ENCODE data around the gene SSU72. TPM values are rescaled to one million over a fixed set of nuclear protein-coding genes. Genes with fewer than 3 reads are reported as not detected.
"Not testable (repeated sequence)": the region's sequence is repeated elsewhere in the genome, so short reads cannot be mapped to it uniquely, and the experiment has no call there.

SSU72 gene
- polyA plus RNA-seq, 1 donor (not counting 4 experiments of a cell fraction or from before 2014, with no cell fraction given), result 79.7 TPM

- H4K20me1 ChIP-seq (ENCODE audit: control insufficient read depth, extremely low read depth, insufficient read depth, low read length), result no peaks in the 10 kb centered on the region
- TF ChIP-seq EZH2 (IDR thresholded peaks at IDR 0.05; ENCODE audit: low read length), result no peak
- no peak for TF ChIP-seq CTCF (optimal IDR thresholded peaks at IDR 0.05 in 1 of 3, IDR thresholded peaks at IDR 0.05 in 1 of 3, conservative IDR thresholded peaks at IDR 0.05 in 1 of 3; ENCODE audit: extremely low read depth in 1 of 3, insufficient read depth in 2 of 3, low read length in 3 of 3)
- H3K79me2 ChIP-seq (ENCODE audit: control insufficient read depth, insufficient read depth, low read length), result peaks cover 3% of the 10 kb centered on the region
- FAIRE-seq (no peak), DNase-seq (ENCODE audit: low read depth, low spot score) (no peak)
- H3K27me3 ChIP-seq (ENCODE audit: control insufficient read depth, extremely low read depth, insufficient read depth, low read length), result no peaks in the 10 kb centered on the region
- no peaks in the 10 kb centered on the region for H3K36me3 ChIP-seq (ENCODE audit: control insufficient read depth in 2 of 2, extremely low read depth in 1 of 2, insufficient read depth in 2 of 2, low read length in 2 of 2)
- no peak overlapping the region for H3K4me3 ChIP-seq (ENCODE audit: control insufficient read depth in 2 of 3, extremely low read depth in 1 of 3, insufficient read depth in 2 of 3, low read depth in 1 of 3, low read length in 3 of 3)
- no peak overlapping the region for H2AFZ ChIP-seq (ENCODE audit: control insufficient read depth, low read length)
- H3K9me1 ChIP-seq (ENCODE audit: control insufficient read depth, extremely low read depth, insufficient read depth, low read length), result no peaks in the 10 kb centered on the region
- H3K4me2 ChIP-seq (ENCODE audit: control insufficient read depth, extremely low read depth, insufficient read depth, low read depth, low read length), result no peak overlapping the region
- H3K9ac ChIP-seq (ENCODE audit: control insufficient read depth, extremely low read depth, insufficient read depth, low read length), result no peak overlapping the region
- dilution Hi-C loops (cut with MboI; ENCODE audit: extremely low pct_ligation_motif_present, low sequenced_read_pairs), result no loop called here
- H3K9me3 ChIP-seq (ENCODE audit: control insufficient read depth, low read depth, low read length), result no peaks in the 10 kb centered on the region
- no peak overlapping the region for H3K27ac ChIP-seq (ENCODE audit: control insufficient read depth, insufficient read depth, low read length)
- H3K4me1 ChIP-seq (ENCODE audit: control insufficient read depth, extremely low read depth, insufficient read depth, low read length), result peaks cover 5% of the 10 kb centered on the region
Observed at GRCh38 chr1:1507305-1507704, 67.4 kb downstream of the SSU72 start.

GRCh38 chr1:1505801-1506200 lies 68.9 kb downstream of the SSU72 start:
- H3K9ac ChIP-seq (ENCODE audit: control insufficient read depth, extremely low read depth, insufficient read depth, low read length); H3K9me3 ChIP-seq (ENCODE audit: control insufficient read depth, low read depth, low read length); DNase-seq (ENCODE audit: low read depth, low spot score); H3K79me2 ChIP-seq (ENCODE audit: control insufficient read depth, insufficient read depth, low read length); H4K20me1 ChIP-seq (ENCODE audit: control insufficient read depth, extremely low read depth, insufficient read depth, low read length); H3K4me3 ChIP-seq (ENCODE audit: control insufficient read depth in 2 of 3, extremely low read depth in 1 of 3, insufficient read depth in 2 of 3, low read depth in 1 of 3, low read length in 3 of 3); dilution Hi-C loops (cut with MboI; ENCODE audit: extremely low pct_ligation_motif_present, low sequenced_read_pairs); FAIRE-seq; H3K9me1 ChIP-seq (ENCODE audit: control insufficient read depth, extremely low read depth, insufficient read depth, low read length); H3K27me3 ChIP-seq (ENCODE audit: control insufficient read depth, extremely low read depth, insufficient read depth, low read length); H3K4me1 ChIP-seq (ENCODE audit: control insufficient read depth, extremely low read depth, insufficient read depth, low read length); H3K36me3 ChIP-seq (ENCODE audit: control insufficient read depth in 2 of 2, extremely low read depth in 1 of 2, insufficient read depth in 2 of 2, low read length in 2 of 2): not testable (repeated sequence)
- Histone ChIP-seq H3K27ac (ENCODE audit: control insufficient read depth, insufficient read depth, low read length) (peak overlapping the region; percentile 26), H3K4me2 (ENCODE audit: control insufficient read depth, extremely low read depth, insufficient read depth, low read depth, low read length) (peak overlapping the region; percentile 27), H2AFZ (ENCODE audit: control insufficient read depth, low read length) (peak overlapping the region; percentile 1)

- H3K9me1 ChIP-seq (ENCODE audit: control insufficient read depth, extremely low read depth, insufficient read depth, low read length); dilution Hi-C loops (cut with MboI; ENCODE audit: extremely low pct_ligation_motif_present, low sequenced_read_pairs); H4K20me1 ChIP-seq (ENCODE audit: control insufficient read depth, extremely low read depth, insufficient read depth, low read length); H3K4me1 ChIP-seq (ENCODE audit: control insufficient read depth, extremely low read depth, insufficient read depth, low read length); H3K79me2 ChIP-seq (ENCODE audit: control insufficient read depth, insufficient read depth, low read length); H3K36me3 ChIP-seq (ENCODE audit: control insufficient read depth in 2 of 2, extremely low read depth in 1 of 2, insufficient read depth in 2 of 2, low read length in 2 of 2); H2AFZ ChIP-seq (ENCODE audit: control insufficient read depth, low read length); H3K4me3 ChIP-seq (ENCODE audit: control insufficient read depth in 2 of 3, extremely low read depth in 1 of 3, insufficient read depth in 2 of 3, low read depth in 1 of 3, low read length in 3 of 3); FAIRE-seq; DNase-seq (ENCODE audit: low read depth, low spot score); H3K9me3 ChIP-seq (ENCODE audit: control insufficient read depth, low read depth, low read length); H3K27me3 ChIP-seq (ENCODE audit: control insufficient read depth, extremely low read depth, insufficient read depth, low read length): not testable (repeated sequence)
- peak overlapping the region; percentile 40 for H3K9ac ChIP-seq (ENCODE audit: control insufficient read depth, extremely low read depth, insufficient read depth, low read length)
- H3K27ac ChIP-seq (ENCODE audit: control insufficient read depth, insufficient read depth, low read length), result peak overlapping the region; percentile 30
- peak overlapping the region; percentile 27 for H3K4me2 ChIP-seq (ENCODE audit: control insufficient read depth, extremely low read depth, insufficient read depth, low read depth, low read length)
- TF ChIP-seq CTCF (optimal IDR thresholded peaks at IDR 0.05 in 1 of 3, IDR thresholded peaks at IDR 0.05 in 1 of 3, conservative IDR thresholded peaks at IDR 0.05 in 1 of 3; ENCODE audit: extremely low read depth in 1 of 3, insufficient read depth in 2 of 3, low read length in 3 of 3), result peak in 2 of 3 experiments; percentile 8 to 10
Observed at GRCh38 chr1:1505366-1505798, 69.3 kb downstream of the SSU72 start.

Data from keratinocyte (primary cell).